K562 (cell line): ENCODE data around the gene CASKIN1. TPM values are rescaled to one million over a fixed set of nuclear protein-coding genes. Genes with fewer than 3 reads are reported as not detected.

Experiments
- ATAC-seq: fragments of 200-7000 bp; cut with Tn5 transposase; 3 replicates; pipeline ENCODE4 v1.9.1; 2020; ENCODE audit warnings: moderate library complexity
- BruUV-seq: library from RNA; stranded (reverse); fragments of 400-500 nt; replicated peaks from 2 replicates; lab custom pipeline; 2021; lab: Mats Ljungman, UMichigan
- CTCF ChIA-PET: fragments of 300-600 bp; formaldehyde crosslinking; extraction: SDS; loops from one replicate; lab custom pipeline; 2021; ENCODE audit warnings: low intra/inter-chr PET ratio; lab: Yijun Ruan, JAX
- POLR2A ChIA-PET: fragments of 300-600, 350-650 bp; sonication (Branson Sonifier 250); formaldehyde crosslinking; extraction: SDS; loops from one replicate; lab custom pipeline; 2021; ENCODE audit warnings: antibody characterized with exemption, inconsistent platforms; lab: Yijun Ruan, JAX
- DNase-seq, 4 experiments: peaks; one replicate each; pipeline versions ENCODE4 v3.0.0 to v3.0.0-alpha.2; 2011 to 2018; ENCODE audit warnings: low spot score in 3 of 4, mixed read lengths in 3 of 4; ENCODE audit errors: extremely low read depth in 1 of 4
- FAIRE-seq: peaks from 2 replicates; lab custom pipeline; 2011; peaks lifted over from hg19 to GRCh38; lab: Jason Lieb, UNC
- H2AFZ ChIP-seq: 2 replicates; pipeline ENCODE4 v1.6.0; 2011; ENCODE audit warnings: low read depth, low read length, control low read depth, inconsistent platforms
- H3K27ac ChIP-seq: fragments of 200-600 bp; 3 replicates; pipeline ENCODE4 v1.8.0; 2011; ENCODE audit warnings: low read depth, mild to moderate bottlenecking, control low read depth, inconsistent platforms, low read length, moderate library complexity, mixed read lengths; ENCODE audit errors: extremely low read depth
- H3K27me3 ChIP-seq, 2 experiments: fragments of 300-600 bp in 1 of 2; 2 replicates in 1 of 2; 3 replicates in 1 of 2; pipeline versions ENCODE4 v1.6.0 to v1.8.0; 2011; ENCODE audit warnings: inconsistent platforms in 2 of 2, low read length in 2 of 2, mild to moderate bottlenecking in 1 of 2, mixed read lengths in 1 of 2, moderate library complexity in 1 of 2; ENCODE audit not compliant: control insufficient read depth in 2 of 2, insufficient read depth in 2 of 2
- H3K36me3 ChIP-seq: fragments of 300-600 bp; 3 replicates; pipeline ENCODE4 v1.8.0; 2011; ENCODE audit warnings: mild to moderate bottlenecking, low read length, inconsistent platforms; ENCODE audit not compliant: control insufficient read depth, insufficient read depth
- H3K4me1 ChIP-seq, 2 experiments: fragments of 200-600 bp in 1 of 2; replicated peaks in 1 of 2; 2 replicates in 1 of 2; 3 replicates in 1 of 2; pipeline versions ENCODE4 v1.5.1 to v1.8.0; 2011; ENCODE audit warnings: inconsistent platforms in 2 of 2, low read length in 2 of 2, mild to moderate bottlenecking in 1 of 2, mixed read lengths in 1 of 2, moderate library complexity in 1 of 2; ENCODE audit not compliant: control insufficient read depth in 2 of 2, insufficient read depth in 2 of 2
- H3K4me2 ChIP-seq: 2 replicates; pipeline ENCODE4 v1.6.1; 2011; ENCODE audit warnings: low read length, control low read depth, inconsistent platforms, mixed read lengths; ENCODE audit not compliant: insufficient read depth
- H3K4me3 ChIP-seq: fragments of 200-600 bp; sonication (generic), shearing (Covaris generic); 2 replicates; pipeline ENCODE4 v1.5.1; 2016; ENCODE audit warnings: control low read depth, inconsistent platforms
- H3K79me2 ChIP-seq: fragments of 200-600 bp; 3 replicates; pipeline ENCODE4 v1.8.0; 2011; ENCODE audit warnings: low read length, inconsistent platforms; ENCODE audit not compliant: control insufficient read depth, insufficient read depth
- H3K9ac ChIP-seq, 2 experiments: 2 replicates each; pipeline versions ENCODE4 v1.6.0 to v1.6.1; 2011; ENCODE audit warnings: low read depth in 2 of 2, low read length in 2 of 2, control low read depth in 1 of 2, inconsistent platforms in 1 of 2, mild to moderate bottlenecking in 1 of 2, mixed read lengths in 1 of 2; ENCODE audit not compliant: insufficient read depth in 1 of 2
- H3K9me1 ChIP-seq: one replicate; pipeline ENCODE4 v1.6.0; 2011; ENCODE audit warnings: inconsistent platforms, mild to moderate bottlenecking, low read length, moderate library complexity; ENCODE audit not compliant: control insufficient read depth, insufficient read depth
- H3K9me3 ChIP-seq: replicated peaks from 2 replicates; pipeline ENCODE4 v1.5.1; 2011; ENCODE audit warnings: low read depth, low read length, inconsistent platforms; ENCODE audit not compliant: control insufficient read depth, insufficient read depth
- H4K20me1 ChIP-seq: replicated peaks from 2 replicates; pipeline ENCODE4 v1.6.1; 2011; ENCODE audit warnings: low read length, inconsistent platforms, mixed read lengths; ENCODE audit not compliant: control insufficient read depth, insufficient read depth
- ARID3A ChIP-seq: IDR thresholded peaks from 2 replicates; pipeline ENCODE4 v1.6.1; 2012; ENCODE audit warnings: low read depth, low read length, improper control_type of control experiment, borderline replicate concordance
- BRCA1 ChIP-seq, 2 experiments: fragments of 450-650 bp in 1 of 2; sonication (generic) in 1 of 2; formaldehyde crosslinking in 1 of 2; IDR thresholded peaks; 2 replicates each; pipeline versions ENCODE4 v1.5.0 to v1.6.1; 2017 to 2020; ENCODE audit warnings: mild to moderate bottlenecking in 1 of 2, missing genetic modification reagents in 1 of 2
- HDGF ChIP-seq: fragments of 450-650 bp; IDR thresholded peaks from 2 replicates; pipeline ENCODE4 v1.6.1; 2016
- HNRNPL ChIP-seq: fragments of 200-400 bp; formaldehyde crosslinking; IDR thresholded peaks from 2 replicates; pipeline ENCODE4 v1.6.1; 2017; ENCODE audit warnings: low read depth, mild to moderate bottlenecking, low read length
- PRDM10 ChIP-seq: fragments of 450-650 bp; IDR thresholded peaks from 2 replicates; pipeline ENCODE4 v1.6.1; 2018; ENCODE audit not compliant: partially characterized antibody
- TCF7 ChIP-seq: sonication (generic); IDR thresholded peaks from 2 replicates; pipeline ENCODE4 v1.6.1; 2016; ENCODE audit warnings: antibody characterized with exemption, borderline replicate concordance
- ZNF146 ChIP-seq: IDR thresholded peaks from one replicate; pipeline ENCODE4 v1.6.1; 2018; ENCODE audit warnings: missing compliant biosample characterization; ENCODE audit not compliant: unreplicated experiment
- WGBS: fragments of 100-300 bp; shearing (Covaris generic); methylation state at CpG from one replicate; pipeline ENCODE4 v1.1.6; 2016; ENCODE audit warnings: low coverage, mixed read lengths; ENCODE audit not compliant: insufficient coverage; ENCODE audit errors: missing lambda C conversion rate; 5-methylcytosine and 5-hydroxymethylcytosine counted together
- in situ Hi-C: fragments of 300-500 bp; cut with MboI; formaldehyde crosslinking; loops from 4 replicates; pipeline ENCODE4 v1.15.0; 2018; ENCODE audit warnings: inconsistent platforms, mixed read lengths
- intact Hi-C: fragments of 100-400 bp; cut with micrococcal nuclease; formaldehyde crosslinking; loops from 2 replicates; pipeline ENCODE4 v1.14.2; 2022
- polyA plus RNA-seq, 8 experiments: library from polyadenylated mRNA; depleted of rRNA in 4 of 8; stranded (reverse) in 5 of 8; unstranded in 3 of 8; fragments of >200 nt; fragmentation: Nextera tagmentation in 2 of 8; fragmentation: Illumina TruSeq in 1 of 8; extraction: Ambion mirVana in 2 of 8; extraction: Trizol in 1 of 8; gene quantifications; 2 replicates each; pipeline versions ENCODE4 v1.2.1 to v1.2.3, GENCODE V29; 2011 to 2014; ENCODE audit warnings: inconsistent platforms in 1 of 8, missing spikeins in 1 of 8
- total RNA-seq, 7 experiments: library from RNA; depleted of rRNA in 6 of 7; stranded (reverse); fragments of >200 nt in 6 of 7; fragmentation: Illumina TruSeq in 2 of 7; extraction: Trizol in 2 of 7; gene quantifications; 2 replicates each; pipeline versions ENCODE4 v1.2.1 to v1.2.3, GENCODE V29; 2011 to 2021; ENCODE audit warnings: low replicate concordance in 1 of 7
- TF ChIP-seq, protein P1 (sequence below): sonication (generic); formaldehyde crosslinking; IDR thresholded peaks from 2 replicates; pipeline ENCODE4 v1.8.1; 2022; ENCODE audit warnings: missing genetic modification reagents

The CASKIN1 gene
- total and polyA plus RNA-seq, 9 of the 15 experiments (the other 6 are each of a cell fraction or from before 2014, with no cell fraction given) = 0.15 to 4.5 (median 1.5) TPM; not detected in 2

DNA sequence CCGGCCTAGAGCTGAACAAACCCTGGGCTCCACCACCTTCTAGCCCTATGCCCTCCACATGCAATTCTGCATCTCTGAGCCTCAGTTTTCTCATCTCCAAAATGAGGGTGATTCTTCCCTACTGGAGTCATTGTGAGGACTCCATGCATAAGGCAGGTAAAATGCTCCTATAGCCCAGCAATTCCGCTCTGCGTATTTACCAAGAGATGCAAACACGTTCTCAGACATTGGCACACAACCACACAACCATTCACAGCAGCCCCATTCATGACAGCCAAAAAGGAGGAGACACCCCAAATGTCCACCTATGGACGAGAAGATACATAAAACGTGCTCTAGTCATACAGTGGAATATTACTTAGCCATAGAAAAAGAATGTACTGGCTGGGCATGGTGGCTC is 3.9 kb upstream of the CASKIN1 start:
- CTCF ChIA-PET = no interaction called here
- WGBS = 47% methylated on average over 6 of the region's 6 CpGs

More for the DNA sequence above, 3.9 kb upstream of the CASKIN1 start:
- peaks cover 8% of the 10 kb centered on the region; the same call in 2 of the 3 replicates for H3K79me2 ChIP-seq
- peaks cover 0 to 5% of the 10 kb centered on the region in 2 experiments; a peak in 2 of 5 replicates for H3K27me3 ChIP-seq
- no peaks in the 10 kb centered on the region for H3K9me1 ChIP-seq
- no peak overlapping the region for H2AFZ ChIP-seq
- no peak for DNase-seq
- no TSS peak for BruUV-seq
- intact Hi-C loops = no loop called here
- ATAC-seq = no peak
- peak overlapping the region in 1 of 2 experiments; percentile 56; a peak in 1 of 4 replicates for H3K9ac ChIP-seq
- TF ChIP-seq, protein P1, sequence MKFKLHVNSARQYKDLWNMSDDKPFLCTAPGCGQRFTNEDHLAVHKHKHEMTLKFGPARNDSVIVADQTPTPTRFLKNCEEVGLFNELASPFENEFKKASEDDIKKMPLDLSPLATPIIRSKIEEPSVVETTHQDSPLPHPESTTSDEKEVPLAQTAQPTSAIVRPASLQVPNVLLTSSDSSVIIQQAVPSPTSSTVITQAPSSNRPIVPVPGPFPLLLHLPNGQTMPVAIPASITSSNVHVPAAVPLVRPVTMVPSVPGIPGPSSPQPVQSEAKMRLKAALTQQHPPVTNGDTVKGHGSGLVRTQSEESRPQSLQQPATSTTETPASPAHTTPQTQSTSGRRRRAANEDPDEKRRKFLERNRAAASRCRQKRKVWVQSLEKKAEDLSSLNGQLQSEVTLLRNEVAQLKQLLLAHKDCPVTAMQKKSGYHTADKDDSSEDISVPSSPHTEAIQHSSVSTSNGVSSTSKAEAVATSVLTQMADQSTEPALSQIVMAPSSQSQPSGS (CRISPR knock-in tag) = no peak
- TF ChIP-seq PRDM10 = no peak
- TF ChIP-seq TCF7 = no peak
- TF ChIP-seq ARID3A = no peak
- TF ChIP-seq HNRNPL = no peak
- TF ChIP-seq BRCA1 (IDR thresholded peaks at IDR 0.05) = no peak
- no peak for TF ChIP-seq BRCA1 (CRISPR knock-in tag; IDR thresholded peaks at IDR 0.05)
- TF ChIP-seq ZNF146 (CRISPR knock-in tag) = peak; percentile 17
- TF ChIP-seq HDGF = no peak
- H3K4me2 ChIP-seq = no peak overlapping the region
- no peak overlapping the region for H3K27ac ChIP-seq
- H3K4me3 ChIP-seq = no peak overlapping the region
- no peaks in the 10 kb centered on the region for H3K36me3 ChIP-seq
- H3K9me3 ChIP-seq = no peaks in the 10 kb centered on the region
- H4K20me1 ChIP-seq = no peaks in the 10 kb centered on the region
- no peak for FAIRE-seq
- peaks cover 2 to 45% of the 10 kb centered on the region in 2 experiments; a peak in 4 of 5 replicates for H3K4me1 ChIP-seq
- POLR2A ChIA-PET = interaction anchor here (0.9 kb wide), 1 partner anchor 10 kb away, joined by 5 read pairs; no protein-coding TSS in a partner anchor
- in situ Hi-C loops = no loop called here
